AG04449 (cell line): Measurements from ENCODE around the gene NAPA.

ENCODE experiments used
- CTCF ChIA-PET: fragments of 350-600 bp; formaldehyde crosslinking; extraction: SDS; loops from one replicate; lab custom pipeline; 2021; ENCODE audit warnings: antibody characterized with exemption; lab: Yijun Ruan, JAX
- POLR2A ChIA-PET: fragments of 400-600, 350-600 bp; formaldehyde crosslinking; extraction: SDS; loops from one replicate; lab custom pipeline; 2020; ENCODE audit warnings: antibody characterized with exemption, inconsistent platforms; lab: Yijun Ruan, JAX
- DNase-seq: peaks from one replicate; pipeline ENCODE4 v3.0.0-alpha.2; 2010; ENCODE audit warnings: low read depth, low spot score
- H3K4me3 ChIP-seq: 2 replicates; pipeline ENCODE4 v1.5.1; 2011; ENCODE audit warnings: low read depth, mild to moderate bottlenecking, control low read depth, low read length
- TF ChIP-seq, protein P1 (sequence below): IDR thresholded peaks from one replicate; pipeline ENCODE4 v1.5.1; 2011; ENCODE audit warnings: mild to moderate bottlenecking, moderate library complexity, low read length, control low read depth, inconsistent platforms; ENCODE audit not compliant: insufficient read depth; ENCODE audit errors: missing control alignments

The NAPA gene

GRCh38 chr19:47512183-47512947, 2.5 kb downstream of the NAPA start:
- ChIA-PET CTCF (interaction anchor here (1.0 to 1.4 kb wide), 4 partner anchors 9 to 201 kb away, joined by 3 to 6 read pairs (median 4); partner anchors contain the start of gene EHD2), POLR2A (interaction anchor here (0.9 to 1.1 kb wide), 3 partner anchors 8 to 29 kb away, joined by 3 to 4 read pairs (median 3); partner anchors contain the start of gene KPTN)
- TF ChIP-seq, protein P1, sequence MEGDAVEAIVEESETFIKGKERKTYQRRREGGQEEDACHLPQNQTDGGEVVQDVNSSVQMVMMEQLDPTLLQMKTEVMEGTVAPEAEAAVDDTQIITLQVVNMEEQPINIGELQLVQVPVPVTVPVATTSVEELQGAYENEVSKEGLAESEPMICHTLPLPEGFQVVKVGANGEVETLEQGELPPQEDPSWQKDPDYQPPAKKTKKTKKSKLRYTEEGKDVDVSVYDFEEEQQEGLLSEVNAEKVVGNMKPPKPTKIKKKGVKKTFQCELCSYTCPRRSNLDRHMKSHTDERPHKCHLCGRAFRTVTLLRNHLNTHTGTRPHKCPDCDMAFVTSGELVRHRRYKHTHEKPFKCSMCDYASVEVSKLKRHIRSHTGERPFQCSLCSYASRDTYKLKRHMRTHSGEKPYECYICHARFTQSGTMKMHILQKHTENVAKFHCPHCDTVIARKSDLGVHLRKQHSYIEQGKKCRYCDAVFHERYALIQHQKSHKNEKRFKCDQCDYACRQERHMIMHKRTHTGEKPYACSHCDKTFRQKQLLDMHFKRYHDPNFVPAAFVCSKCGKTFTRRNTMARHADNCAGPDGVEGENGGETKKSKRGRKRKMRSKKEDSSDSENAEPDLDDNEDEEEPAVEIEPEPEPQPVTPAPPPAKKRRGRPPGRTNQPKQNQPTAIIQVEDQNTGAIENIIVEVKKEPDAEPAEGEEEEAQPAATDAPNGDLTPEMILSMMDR = no peak
- no peak for DNase-seq
- no peak overlapping the region; the same call in 1 of the 2 replicates for H3K4me3 ChIP-seq

GRCh38 chr19:47511681-47512080, 3.2 kb downstream of the NAPA start:
- TF ChIP-seq, protein P1 = no peak
- no peak for DNase-seq
- ChIA-PET CTCF (interaction anchor here (1.0 to 2.1 kb wide), 5 partner anchors 8 to 201 kb away, joined by 3 to 11 read pairs (median 4); partner anchors contain the start of genes EHD2 and KPTN), POLR2A (interaction anchor here (1.0 to 1.1 kb wide), 2 partner anchors 24 to 28 kb away, joined by 3 to 4 read pairs; partner anchors contain the start of gene KPTN)
- H3K4me3 ChIP-seq = no peak overlapping the region

DNA sequence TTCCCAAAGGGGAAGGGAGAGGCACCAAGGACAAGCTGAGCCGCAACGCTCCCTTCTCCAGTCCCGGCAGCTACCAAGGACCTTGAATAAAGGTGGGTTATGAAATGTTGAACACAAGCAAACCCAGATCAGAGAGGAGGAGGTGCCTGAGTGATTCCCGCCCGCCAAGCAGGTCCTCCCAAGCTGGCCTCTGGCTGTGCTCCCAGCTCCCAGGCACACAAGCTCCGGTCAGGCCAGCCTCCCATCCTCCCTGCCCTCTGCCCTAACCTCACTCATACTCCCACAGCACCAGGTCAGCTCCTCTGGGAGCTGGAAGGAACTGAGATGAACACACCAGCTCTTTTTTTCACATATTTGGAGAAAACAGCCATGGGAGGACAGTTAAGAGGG, 3.7 kb downstream of the NAPA start:
- no peak overlapping the region for H3K4me3 ChIP-seq
- TF ChIP-seq, protein P1 = no peak
- DNase-seq = no peak
- CTCF ChIA-PET = interaction anchor here (1.0 to 2.1 kb wide), 2 partner anchors 10 to 27 kb away, joined by 3 to 11 read pairs; partner anchors contain the start of gene KPTN
- POLR2A ChIA-PET = interaction anchor here (1.0 to 1.1 kb wide), 2 partner anchors 24 to 27 kb away, joined by 3 to 4 read pairs; partner anchors contain the start of gene KPTN

DNA sequence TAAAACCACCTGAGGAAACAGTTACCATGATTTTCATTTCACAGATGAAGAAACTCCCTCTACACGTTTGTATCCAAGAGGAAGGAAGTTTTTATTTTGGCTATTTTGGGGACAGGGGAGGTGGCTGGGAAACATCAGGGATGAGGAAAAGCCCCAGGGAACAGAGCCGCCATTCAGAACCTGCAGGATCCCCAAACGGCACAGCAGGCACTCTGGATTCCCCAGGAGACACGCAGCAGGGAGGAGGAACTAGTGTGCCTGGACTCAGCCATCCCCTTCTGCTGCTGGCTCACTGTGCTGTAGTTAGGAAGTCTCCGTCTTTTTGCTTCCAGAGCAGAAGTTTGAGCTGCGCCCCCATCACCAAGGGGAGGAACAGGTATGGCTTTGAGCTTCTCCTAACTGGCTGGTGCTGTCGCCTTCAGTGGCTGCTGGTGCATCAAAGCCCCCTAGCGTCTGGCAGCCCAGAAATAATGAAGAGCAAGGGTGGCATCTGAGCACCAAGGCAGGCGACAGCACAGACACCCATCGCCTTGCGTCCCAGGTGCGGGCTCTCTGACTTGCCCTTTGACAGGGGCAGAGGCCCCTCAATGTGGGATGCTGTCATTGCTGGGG, 4.2 kb downstream of the NAPA start:
- DNase-seq = no peak
- no peak overlapping the region for H3K4me3 ChIP-seq
- TF ChIP-seq, protein P1 = no peak
- ChIA-PET CTCF (interaction anchor here (1.0 to 2.1 kb wide), 2 partner anchors 9 to 27 kb away, joined by 3 to 11 read pairs; partner anchors contain the start of gene KPTN), POLR2A (no interaction called here)

GRCh38 chr19:47509973-47510372, 4.9 kb downstream of the NAPA start:
- ChIA-PET POLR2A (interaction anchor here (0.5 kb wide), 1 partner anchor 22 kb away, joined by 3 read pairs; no protein-coding TSS in a partner anchor), CTCF (interaction anchor here (1.0 to 2.1 kb wide), 3 partner anchors 9 to 190 kb away, joined by 3 to 11 read pairs (median 3); partner anchors contain the start of gene KPTN)
- no peak overlapping the region for H3K4me3 ChIP-seq
- TF ChIP-seq, protein P1 = no peak
- no peak for DNase-seq
